Calu3 (cell line): ENCODE data around the gene KATNB1. TPM values are rescaled to one million over a fixed set of nuclear protein-coding genes. Genes with fewer than 3 reads are reported as not detected.

Source experiments
- BruUV-seq: library from RNA; stranded (reverse); fragments of 400-500 nt; replicated peaks from 2 replicates; lab custom pipeline; 2021; lab: Mats Ljungman, UMichigan
- CTCF ChIA-PET: fragments of 300-600 bp; sonication (Branson Sonifier 250); formaldehyde crosslinking; loops from one replicate; lab custom pipeline; 2022; ENCODE audit warnings: antibody characterized with exemption; lab: Charles Lee
- DNase-seq: peaks from one replicate; pipeline ENCODE4 v3.0.0; 2022
- H3K27ac Mint-ChIP-seq: one replicate; pipeline ENCODE4 v1.8.0; 2022; ENCODE audit warnings: mixed read lengths; ENCODE audit not compliant: unreplicated experiment
- H3K27me3 Mint-ChIP-seq: one replicate; pipeline ENCODE4 v1.8.0; 2022; ENCODE audit warnings: mixed read lengths; ENCODE audit not compliant: unreplicated experiment
- H3K36me3 Mint-ChIP-seq: one replicate; pipeline ENCODE4 v1.8.0; 2022; ENCODE audit warnings: mild to moderate bottlenecking, moderate library complexity, mixed read lengths; ENCODE audit not compliant: insufficient read depth, unreplicated experiment
- H3K4me1 Mint-ChIP-seq: one replicate; pipeline ENCODE4 v1.8.0; 2022; ENCODE audit warnings: mild to moderate bottlenecking, low read depth, mixed read lengths; ENCODE audit not compliant: unreplicated experiment
- H3K4me3 Mint-ChIP-seq: one replicate; pipeline ENCODE4 v1.8.0; 2022; ENCODE audit warnings: mild to moderate bottlenecking, low read depth, moderate library complexity, mixed read lengths; ENCODE audit not compliant: unreplicated experiment
- H3K9me3 Mint-ChIP-seq: one replicate; pipeline ENCODE4 v1.8.0; 2022; ENCODE audit warnings: low read depth, mixed read lengths; ENCODE audit not compliant: unreplicated experiment
- CTCF ChIP-seq: fragments of 200-600 bp; IDR thresholded peaks from one replicate; pipeline ENCODE4 v1.8.0; 2022; ENCODE audit warnings: antibody characterized with exemption; ENCODE audit not compliant: unreplicated experiment
- intact Hi-C: fragments of 100-400 bp; cut with micrococcal nuclease; formaldehyde crosslinking; loops from one replicate; pipeline ENCODE4 v1.10.0; 2022; ENCODE audit not compliant: unreplicated experiment
- total RNA-seq: library from RNA; stranded (reverse); gene quantifications from 2 replicates; pipeline ENCODE4 v1.2.3, GENCODE V29; 2022

Gene KATNB1
- total RNA-seq, 1 experiment from 2014 or later, result 28.6 TPM

GRCh38 chr16:57704011-57704904, 31.3 kb upstream of the KATNB1 start:
- Mint-ChIP-seq H3K4me3 (no peak overlapping the region), H3K36me3 (no peaks in the 10 kb centered on the region), H3K27ac (peak overlapping the region; percentile 6), H3K27me3 (peaks cover 54% of the 10 kb centered on the region), H3K9me3 (no peaks in the 10 kb centered on the region), H3K4me1 (peaks cover 9% of the 10 kb centered on the region)
- TF ChIP-seq CTCF, result no peak
- no peak for DNase-seq
- CTCF ChIA-PET, result interaction anchor here (0.5 to 0.8 kb wide), 2 partner anchors 10 to 121 kb away, joined by 4 to 5 read pairs; partner anchors contain the start of gene DRC7
- no TSS peak for BruUV-seq
- intact Hi-C loops, result no loop called here

GRCh38 chr16:57704905-57705852, 30.4 kb upstream of the KATNB1 start:
- Mint-ChIP-seq H3K36me3 (no peaks in the 10 kb centered on the region), H3K27ac (no peak overlapping the region), H3K4me3 (no peak overlapping the region), H3K9me3 (no peaks in the 10 kb centered on the region), H3K4me1 (peaks cover 9% of the 10 kb centered on the region), H3K27me3 (peaks cover 63% of the 10 kb centered on the region)
- no peak for TF ChIP-seq CTCF
- no peak for DNase-seq
- CTCF ChIA-PET, result interaction anchor here (0.5 kb wide), 1 partner anchor 11 kb away, joined by 4 read pairs; the partner anchor contains the start of gene DRC7
- intact Hi-C loops, result no loop called here
- BruUV-seq, result no TSS peak

GRCh38 chr16:57706717-57707116, 28.9 kb upstream of the KATNB1 start:
- no peak for DNase-seq
- intact Hi-C loops, result no loop called here
- no TSS peak for BruUV-seq
- H3K4me3 Mint-ChIP-seq, result no peak overlapping the region
- no peaks in the 10 kb centered on the region for H3K36me3 Mint-ChIP-seq
- peaks cover 78% of the 10 kb centered on the region for H3K27me3 Mint-ChIP-seq
- peaks cover 9% of the 10 kb centered on the region for H3K4me1 Mint-ChIP-seq
- CTCF ChIA-PET, result interaction anchor here (0.8 kb wide), 1 partner anchor 21 kb away, joined by 3 read pairs; no protein-coding TSS in a partner anchor
- H3K27ac Mint-ChIP-seq, result no peak overlapping the region
- TF ChIP-seq CTCF, result no peak
- H3K9me3 Mint-ChIP-seq, result no peaks in the 10 kb centered on the region

GRCh38 chr16:57707331-57707730, 28.2 kb upstream of the KATNB1 start:
- intact Hi-C loops, result no loop called here
- Mint-ChIP-seq H3K4me1 (peaks cover 9% of the 10 kb centered on the region), H3K9me3 (no peaks in the 10 kb centered on the region), H3K27me3 (peaks cover 84% of the 10 kb centered on the region), H3K27ac (no peak overlapping the region), H3K4me3 (no peak overlapping the region), H3K36me3 (no peaks in the 10 kb centered on the region)
- CTCF ChIA-PET, result interaction anchor here (0.8 kb wide), 1 partner anchor 22 kb away, joined by 3 read pairs; no protein-coding TSS in a partner anchor
- no TSS peak for BruUV-seq
- DNase-seq, result no peak
- no peak for TF ChIP-seq CTCF
